NCI-H446 treated with DMSO at 0.1 percent for 48 hours (cell line): ENCODE measurements around the gene RNF114.
"Not testable (repeated sequence)": the region's sequence is repeated elsewhere in the genome, so short reads cannot be mapped to it uniquely, and the experiment has no call there.

Source experiments
- DNase-seq: peaks from one replicate; lab custom pipeline; 2025; lab: John Stamatoyannopoulos, UW

Gene RNF114

GRCh38 chr20:49928411-49929141 lies 7.6 kb upstream of the RNF114 start:
- peak; percentile 37 for DNase-seq

GRCh38 chr20:49929142-49929494 lies 7.1 kb upstream of the RNF114 start:
- no peak for DNase-seq

GRCh38 chr20:49935746-49936152 lies 448 bp upstream of the RNF114 start:
- DNase-seq: no peak

- no peak for DNase-seq
Observed at GRCh38 chr20:49937027-49937929, 1.1 kb downstream of the RNF114 start.

- no peak for DNase-seq
Observed at GRCh38 chr20:49938173-49939163, 2.3 kb downstream of the RNF114 start.

GRCh38 chr20:49941456-49941855 lies 5.3 kb downstream of the RNF114 start:
- DNase-seq: no peak

- DNase-seq: no peak
Observed at GRCh38 chr20:49942303-49942702, 6.1 kb downstream of the RNF114 start.

- no peak for DNase-seq
Observed at GRCh38 chr20:49942942-49943341, 6.7 kb downstream of the RNF114 start.

GRCh38 chr20:49945306-49945700 lies 9.1 kb downstream of the RNF114 start:
- DNase-seq: no peak

- no peak for DNase-seq
Observed at GRCh38 chr20:49945701-49946477, 9.7 kb downstream of the RNF114 start.

- no peak for DNase-seq
Observed at GRCh38 chr20:49948178-49948577, 12.0 kb downstream of the RNF114 start.

GRCh38 chr20:49948809-49949507 lies 12.8 kb downstream of the RNF114 start:
- no peak for DNase-seq

GRCh38 chr20:49951151-49951550 lies 15.0 kb downstream of the RNF114 start:
- no peak for DNase-seq

GRCh38 chr20:49955167-49955566 lies 19.0 kb downstream of the RNF114 start:
- no peak for DNase-seq

- DNase-seq: not testable (repeated sequence)
Observed at GRCh38 chr20:49955830-49956396, 19.7 kb downstream of the RNF114 start.

- DNase-seq: no peak
Observed at GRCh38 chr20:49956689-49957088, 20.5 kb downstream of the RNF114 start.

- not testable (repeated sequence) for DNase-seq
Observed at GRCh38 chr20:49957089-49957938, 21.1 kb downstream of the RNF114 start.

- no peak for DNase-seq
Observed at GRCh38 chr20:49961413-49961812, 25.2 kb downstream of the RNF114 start.
